H1 (cell line): ENCODE results near the gene S1PR1. TPM values are rescaled to one million over a fixed set of nuclear protein-coding genes. Genes with fewer than 3 reads are reported as not detected.

Experiments used
- CTCF ChIA-PET: fragments of 300-600 bp; sonication (Branson Sonifier 250); formaldehyde crosslinking; loops from one replicate; lab custom pipeline; 2021; ENCODE audit not compliant: partially characterized antibody; lab: Charles Lee
- POLR2A ChIA-PET: fragments of 300-600 bp; sonication (Branson Sonifier 250); formaldehyde crosslinking; loops from one replicate; lab custom pipeline; 2021; ENCODE audit warnings: inconsistent platforms; ENCODE audit not compliant: partially characterized antibody; lab: Charles Lee
- DNase-seq, 2 experiments: peaks; one replicate each; pipeline versions ENCODE4 v3.0.0 to v3.0.0-alpha.2; 2010 to 2022; ENCODE audit warnings: low spot score in 2 of 2, low read depth in 1 of 2, mixed read lengths in 1 of 2
- FAIRE-seq: peaks from 2 replicates; lab custom pipeline; 2011; peaks lifted over from hg19 to GRCh38; lab: Jason Lieb, UNC
- H2AFZ ChIP-seq: 2 replicates; pipeline ENCODE4 v1.8.1; 2012; ENCODE audit warnings: low read length, inconsistent platforms
- H2AK5ac ChIP-seq: 2 replicates; pipeline ENCODE4 v1.6.1; 2013; ENCODE audit warnings: low read depth, low read length
- H2BK120ac ChIP-seq: replicated peaks from 2 replicates; pipeline ENCODE3; 2013; ENCODE audit warnings: low read depth, low read length, inconsistent platforms
- H2BK12ac ChIP-seq: 2 replicates; pipeline ENCODE4 v1.6.1; 2013; ENCODE audit warnings: low read depth, low read length
- H2BK15ac ChIP-seq: 2 replicates; pipeline ENCODE4 v1.6.1; 2013; ENCODE audit warnings: low read length
- H2BK20ac ChIP-seq: 2 replicates; pipeline ENCODE4 v1.6.1; 2013; ENCODE audit warnings: low read length
- H2BK5ac ChIP-seq: 2 replicates; pipeline ENCODE4 v1.6.1; 2013; ENCODE audit warnings: low read depth, low read length
- H3K14ac ChIP-seq: 2 replicates; pipeline ENCODE4 v1.6.1; 2013; ENCODE audit warnings: inconsistent platforms; ENCODE audit not compliant: insufficient read length
- H3K18ac ChIP-seq: 2 replicates; pipeline ENCODE4 v1.6.1; 2013; ENCODE audit warnings: low read length; ENCODE audit errors: extremely low read depth
- H3K23ac ChIP-seq: 2 replicates; pipeline ENCODE4 v1.6.1; 2013; ENCODE audit warnings: inconsistent platforms; ENCODE audit not compliant: insufficient read length
- H3K23me2 ChIP-seq: 2 replicates; pipeline ENCODE4 v1.6.1; 2013; ENCODE audit warnings: low read depth, low read length
- H3K27ac ChIP-seq: 2 replicates; pipeline ENCODE4 v1.6.1; 2011; ENCODE audit warnings: low read depth, low read length, inconsistent platforms
- H3K27me3 ChIP-seq, 4 experiments: replicated peaks in 1 of 4; 1 replicate in 1 of 4; 2 replicates in 3 of 4; pipeline versions ENCODE4 v1.6.1 to v1.8.1; 2011 to 2013; ENCODE audit warnings: low read length in 3 of 4, mild to moderate bottlenecking in 3 of 4, inconsistent platforms in 2 of 4, mixed read lengths in 2 of 4, moderate library complexity in 1 of 4; ENCODE audit not compliant: control insufficient read depth in 3 of 4, insufficient read depth in 3 of 4; ENCODE audit errors: extremely low read depth in 1 of 4
- H3K36me3 ChIP-seq, 4 experiments: 2 replicates each; pipeline versions ENCODE4 v1.6.1 to v1.8.1; 2011 to 2013; ENCODE audit warnings: mild to moderate bottlenecking in 4 of 4, low read length in 3 of 4, moderate library complexity in 2 of 4, control low read depth in 1 of 4, inconsistent platforms in 1 of 4; ENCODE audit not compliant: insufficient read depth in 4 of 4, control insufficient read depth in 2 of 4
- H3K4ac ChIP-seq: replicated peaks from 2 replicates; pipeline ENCODE3; 2013; ENCODE audit warnings: low read length, low read depth, mixed read lengths, inconsistent platforms; ENCODE audit not compliant: insufficient read length
- H3K4me1 ChIP-seq, 4 experiments: replicated peaks in 1 of 4; 1 replicate in 1 of 4; 2 replicates in 3 of 4; pipeline versions ENCODE4 v1.6.1 to v1.8.1; 2011 to 2013; ENCODE audit warnings: low read length in 3 of 4, inconsistent platforms in 2 of 4, mixed read lengths in 1 of 4; ENCODE audit not compliant: insufficient read depth in 4 of 4, control insufficient read depth in 3 of 4
- H3K4me2 ChIP-seq, 2 experiments: 2 replicates each; pipeline versions ENCODE4 v1.6.1 to v1.8.1; 2011 to 2013; ENCODE audit warnings: low read depth in 2 of 2, low read length in 2 of 2, control low read depth in 1 of 2, inconsistent platforms in 1 of 2, mild to moderate bottlenecking in 1 of 2; ENCODE audit not compliant: insufficient read depth in 1 of 2
- H3K4me3 ChIP-seq, 4 experiments: fragments of 200-600, 300-600 bp in 1 of 4; sonication (generic), shearing (Covaris generic), sonication (Bioruptor Twin) in 1 of 4; 2 replicates each; pipeline versions ENCODE4 v1.5.1 to v1.8.1; 2011 to 2016; ENCODE audit warnings: low read length in 4 of 4, low read depth in 3 of 4, control low read depth in 2 of 4, inconsistent platforms in 2 of 4, mild to moderate bottlenecking in 2 of 4, mixed read lengths in 1 of 4, moderate library complexity in 1 of 4; ENCODE audit not compliant: insufficient read depth in 2 of 4; ENCODE audit errors: extremely low read depth in 1 of 4
- H3K56ac ChIP-seq: replicated peaks from 2 replicates; pipeline ENCODE3; 2013; ENCODE audit warnings: low read depth, mild to moderate bottlenecking, mixed read lengths, low read length, inconsistent platforms; ENCODE audit not compliant: insufficient read length
- H3K79me1 ChIP-seq: 2 replicates; pipeline ENCODE4 v1.6.1; 2013; ENCODE audit warnings: low read depth, low read length, control low read depth
- H3K79me2 ChIP-seq, 2 experiments: 2 replicates each; pipeline versions ENCODE4 v1.6.1 to v1.8.1; 2012 to 2013; ENCODE audit warnings: low read length in 2 of 2, mild to moderate bottlenecking in 2 of 2, inconsistent platforms in 1 of 2; ENCODE audit not compliant: insufficient read depth in 2 of 2, control insufficient read depth in 1 of 2
- H3K9ac ChIP-seq, 4 experiments: replicated peaks in 1 of 4; 1 replicate in 1 of 4; 2 replicates in 3 of 4; pipeline versions ENCODE4 v1.6.1 to v1.8.1; 2011 to 2013; ENCODE audit warnings: low read depth in 3 of 4, low read length in 3 of 4, control low read depth in 2 of 4, mild to moderate bottlenecking in 2 of 4, moderate library complexity in 2 of 4, inconsistent platforms in 1 of 4; ENCODE audit errors: extremely low read depth in 1 of 4
- H3K9me3 ChIP-seq, 2 experiments: 2 replicates each; pipeline versions ENCODE4 v1.6.1 to v1.8.1; 2012 to 2013; ENCODE audit warnings: mild to moderate bottlenecking in 2 of 2, moderate library complexity in 2 of 2, control low read depth in 1 of 2, inconsistent platforms in 1 of 2, low read depth in 1 of 2, low read length in 1 of 2, mixed read lengths in 1 of 2; ENCODE audit not compliant: insufficient read depth in 2 of 2
- H4K20me1 ChIP-seq, 2 experiments: replicated peaks in 1 of 2; 2 replicates each; pipeline versions ENCODE3 to v1.8.1; 2011 to 2013; ENCODE audit warnings: inconsistent platforms in 2 of 2, low read length in 2 of 2, mild to moderate bottlenecking in 1 of 2; ENCODE audit not compliant: insufficient read depth in 2 of 2, control insufficient read depth in 1 of 2
- H4K5ac ChIP-seq: 2 replicates; pipeline ENCODE4 v1.6.1; 2013; ENCODE audit warnings: low read length, low read depth, mixed read lengths, inconsistent platforms; ENCODE audit not compliant: insufficient read length
- H4K8ac ChIP-seq: 2 replicates; pipeline ENCODE4 v1.8.0; 2013; ENCODE audit warnings: mild to moderate bottlenecking, moderate library complexity, low read length, inconsistent platforms; ENCODE audit not compliant: insufficient read depth; ENCODE audit errors: extremely low read depth
- H4K91ac ChIP-seq: replicated peaks from 2 replicates; pipeline ENCODE3; 2013; ENCODE audit warnings: low read length, mixed read lengths, inconsistent platforms; ENCODE audit not compliant: insufficient read length
- CEBPB ChIP-seq: IDR thresholded peaks from 2 replicates; pipeline ENCODE4 v1.6.1; 2012; ENCODE audit warnings: low read depth, low read length
- NRF1 ChIP-seq: IDR thresholded peaks from 2 replicates; pipeline ENCODE4 v1.6.1; 2011; ENCODE audit warnings: mild to moderate bottlenecking, low read depth, low read length, improper control_type of control experiment
- WGBS, 2 experiments: shearing (Covaris generic) in 1 of 2; methylation state at CpG; one replicate each; pipeline versions ENCODE4 v1.1.6 to v1.1.7; 2013 to 2015; ENCODE audit warnings: low lambda C conversion rate in 2 of 2, mixed read lengths in 2 of 2, inconsistent platforms in 1 of 2, low coverage in 1 of 2, missing lambda C conversion rate in 1 of 2; ENCODE audit not compliant: insufficient replicate concordance in 2 of 2, insufficient coverage in 1 of 2, insufficient read length in 1 of 2; ENCODE audit errors: extremely low coverage in 1 of 2, missing lambda C conversion rate in 1 of 2; 5-methylcytosine and 5-hydroxymethylcytosine counted together
- polyA plus RNA-seq, 7 experiments: library from polyadenylated mRNA; depleted of rRNA in 3 of 7; stranded (reverse) in 5 of 7; unstranded in 2 of 7; fragments of >200 nt in 5 of 7; fragments of 200-250 nt in 2 of 7; gene quantifications; 1 replicate in 5 of 7; 2 replicates in 1 of 7; 4 replicates in 1 of 7; pipeline versions ENCODE4 v1.2.1 to v1.2.3, GENCODE V29; 2011 to 2013; ENCODE audit warnings: missing spikeins in 2 of 7, mixed read lengths in 2 of 7
- total RNA-seq: library from RNA; stranded (reverse); fragmentation: NEBNext Ultra II Directional; extraction: Animal tissue kit (Norgen Biotek cat#: 25700); gene quantifications from 2 replicates; pipeline ENCODE4 v1.2.1, GENCODE V29; 2021

Gene S1PR1
- total and polyA plus RNA-seq, 2 of the 8 experiments (the other 6 are each of a cell fraction or from before 2014, with no cell fraction given) = 3.5 to 5.5 TPM

DNA sequence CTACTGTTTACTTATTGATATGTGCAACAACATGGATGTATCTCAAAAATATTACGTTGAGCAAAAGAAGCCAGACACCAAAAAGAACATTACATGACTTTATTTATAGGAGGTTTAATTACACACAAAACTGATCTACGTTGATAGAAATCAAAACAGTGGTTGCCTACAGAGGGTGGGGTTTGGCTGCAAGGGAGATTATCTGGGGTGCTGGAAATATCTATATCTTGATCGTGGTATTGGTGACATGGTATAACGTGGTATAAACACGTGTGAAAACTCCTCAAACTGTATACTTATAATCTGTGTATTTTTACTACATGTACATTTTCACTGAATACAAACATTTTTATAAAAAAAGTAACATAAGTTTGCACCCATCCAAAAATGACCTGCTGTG, 38.9 kb downstream of the S1PR1 start:
- no peak overlapping the region for H3K14ac ChIP-seq
- no peak overlapping the region for H2AFZ ChIP-seq
- no peak overlapping the region for H3K4me3 ChIP-seq
- H3K4me2 ChIP-seq = no peak overlapping the region
- no peaks in the 10 kb centered on the region for H4K20me1 ChIP-seq
- H2BK20ac ChIP-seq = no peak overlapping the region
- no peaks in the 10 kb centered on the region for H3K23me2 ChIP-seq
- H4K8ac ChIP-seq = no peak overlapping the region
- no peak overlapping the region for H3K23ac ChIP-seq
- H2BK12ac ChIP-seq = no peak overlapping the region
- H3K4me1 ChIP-seq = no peaks in the 10 kb centered on the region
- no peaks in the 10 kb centered on the region for H3K79me2 ChIP-seq
- H2BK5ac ChIP-seq = no peak overlapping the region
- no peak overlapping the region for H2BK15ac ChIP-seq
- no peak overlapping the region for H3K27ac ChIP-seq
- H3K9me3 ChIP-seq = peaks cover 0 to 4% of the 10 kb centered on the region in 2 experiments; a peak in 1 of 4 replicates
- CTCF ChIA-PET = no interaction called here
- no peak overlapping the region for H3K4ac ChIP-seq
- TF ChIP-seq CEBPB = no peak
- no peak for TF ChIP-seq NRF1
- TF ChIP-seq, all 59 proteins: peak for 0
- DNase-seq (no peak), FAIRE-seq (no peak)
- H4K91ac ChIP-seq = no peak overlapping the region
- WGBS, 2 experiments = 94% methylated on average over 5 of the region's 5 CpGs; no CpG with 5 or more reads in 1 of the 2 experiments
- POLR2A ChIA-PET = no interaction called here
- H3K36me3 ChIP-seq = no peaks in the 10 kb centered on the region
- no peak overlapping the region for H4K5ac ChIP-seq
- H3K56ac ChIP-seq = no peak overlapping the region
- H2BK120ac ChIP-seq = no peak overlapping the region
- H3K79me1 ChIP-seq = no peaks in the 10 kb centered on the region
- no peak overlapping the region for H3K9ac ChIP-seq
- H2AK5ac ChIP-seq = no peak overlapping the region
- H3K27me3 ChIP-seq = no peaks in the 10 kb centered on the region
- no peak overlapping the region for H3K18ac ChIP-seq
